HepG2 (cell line): ENCODE measurements around the gene ZFP62. TPM values are rescaled to one million over a fixed set of nuclear protein-coding genes. Genes with fewer than 3 reads are reported as not detected.

Experiments used
- ATAC-seq: fragments of 200-7000 bp; cut with Tn5 transposase; 3 replicates; pipeline ENCODE4 v1.9.1; 2020; ENCODE audit warnings: mild to moderate bottlenecking, moderate library complexity
- BruUV-seq: library from RNA; stranded (reverse); fragments of 400-500 nt; replicated peaks from 2 replicates; lab custom pipeline; 2021; lab: Mats Ljungman, UMichigan
- CTCF ChIA-PET: fragments of 300-600 bp; formaldehyde crosslinking; extraction: SDS; loops from one replicate; lab custom pipeline; 2021; ENCODE audit warnings: low total read pairs, inconsistent platforms, low intra/inter-chr PET ratio; lab: Yijun Ruan, JAX
- POLR2A ChIA-PET: fragments of 350-600 bp; sonication (Branson Sonifier 250); formaldehyde crosslinking; loops from one replicate; lab custom pipeline; 2020; ENCODE audit warnings: antibody characterized with exemption, inconsistent platforms; lab: Yijun Ruan, JAX
- DNase-seq: peaks from one replicate; pipeline ENCODE4 v3.0.0-alpha.2; 2015; ENCODE audit warnings: low spot score
- FAIRE-seq: peaks from 3 replicates; lab custom pipeline; 2011; peaks lifted over from hg19 to GRCh38; lab: Jason Lieb, UNC
- H2AFZ ChIP-seq: one replicate; pipeline ENCODE4 v1.6.1; 2011; ENCODE audit warnings: low read length, inconsistent platforms
- H3K27ac ChIP-seq: fragments of 300-600 bp; 3 replicates; pipeline ENCODE4 v1.8.0; 2011; ENCODE audit warnings: mixed run types, mild to moderate bottlenecking, mixed read lengths, low read length, inconsistent platforms; ENCODE audit not compliant: insufficient read depth; ENCODE audit errors: extremely low read length
- H3K27me3 ChIP-seq, 2 experiments: fragments of 200-600 bp in 1 of 2; 2 replicates in 1 of 2; 3 replicates in 1 of 2; pipeline versions ENCODE4 v1.6.0 to v1.8.0; 2011; ENCODE audit warnings: low read length in 2 of 2, mild to moderate bottlenecking in 2 of 2, moderate library complexity in 2 of 2, inconsistent platforms in 1 of 2; ENCODE audit not compliant: insufficient read depth in 2 of 2, control insufficient read depth in 1 of 2
- H3K36me3 ChIP-seq, 2 experiments: fragments of 200-600 bp in 1 of 2; replicated peaks in 1 of 2; 2 replicates in 1 of 2; 3 replicates in 1 of 2; pipeline versions ENCODE4 v1.5.1 to v1.8.0; 2011; ENCODE audit warnings: low read length in 2 of 2, inconsistent platforms in 1 of 2; ENCODE audit not compliant: insufficient read depth in 2 of 2, control insufficient read depth in 1 of 2
- H3K4me1 ChIP-seq: 2 replicates; pipeline ENCODE4 v1.5.1; 2012; ENCODE audit warnings: low read length, inconsistent platforms; ENCODE audit not compliant: insufficient read depth
- H3K4me2 ChIP-seq: 2 replicates; pipeline ENCODE4 v1.6.0; 2011; ENCODE audit warnings: low read depth, low read length, inconsistent platforms
- H3K4me3 ChIP-seq, 3 experiments: fragments of 200-600 bp in 1 of 3; sonication (generic), shearing (Covaris generic) in 1 of 3; replicated peaks in 1 of 3; 2 replicates each; pipeline ENCODE4 v1.5.1; 2011 to 2016; ENCODE audit warnings: low read length in 3 of 3, inconsistent platforms in 2 of 3, low read depth in 2 of 3, mild to moderate bottlenecking in 2 of 3, control low read depth in 1 of 3, mixed read lengths in 1 of 3; ENCODE audit not compliant: insufficient read depth in 1 of 3
- H3K79me2 ChIP-seq: one replicate; pipeline ENCODE4 v1.6.1; 2011; ENCODE audit warnings: low read length, inconsistent platforms; ENCODE audit not compliant: insufficient read depth
- H3K9ac ChIP-seq: 2 replicates; pipeline ENCODE4 v1.6.0; 2011; ENCODE audit warnings: mild to moderate bottlenecking, low read depth, low read length, inconsistent platforms; ENCODE audit not compliant: insufficient read depth
- H3K9me3 ChIP-seq: 2 replicates; pipeline ENCODE4 v1.5.1; 2012; ENCODE audit warnings: mild to moderate bottlenecking, low read length
- H4K20me1 ChIP-seq: 2 replicates; pipeline ENCODE4 v1.6.0; 2011; ENCODE audit warnings: inconsistent platforms, mild to moderate bottlenecking, low read length, moderate library complexity; ENCODE audit not compliant: insufficient read depth
- ARHGAP35 ChIP-seq: sonication (generic); formaldehyde crosslinking; IDR thresholded peaks from 2 replicates; pipeline ENCODE4 v1.9.0; 2022; ENCODE audit warnings: mild to moderate bottlenecking, inconsistent platforms, moderate library complexity, missing genetic modification reagents, borderline replicate concordance
- BCL6 ChIP-seq: IDR thresholded peaks from 2 replicates; pipeline ENCODE4 v1.6.1; 2016; ENCODE audit warnings: missing genetic modification reagents, missing compliant biosample characterization
- HNF4A ChIP-seq: sonication (generic); formaldehyde crosslinking; IDR thresholded peaks from 2 replicates; pipeline ENCODE4 v1.4.0; 2020; ENCODE audit warnings: missing genetic modification reagents
- NCOA5 ChIP-seq: sonication (generic); formaldehyde crosslinking; IDR thresholded peaks from 2 replicates; pipeline ENCODE4 v1.4.0; 2020; ENCODE audit warnings: missing genetic modification reagents
- PHF20 ChIP-seq: sonication (generic); formaldehyde crosslinking; IDR thresholded peaks from 2 replicates; pipeline ENCODE4 v1.5.0; 2020; ENCODE audit warnings: mild to moderate bottlenecking, missing genetic modification reagents
- SMARCC2 ChIP-seq: fragments of 450-650 bp; IDR thresholded peaks from 2 replicates; pipeline ENCODE4 v1.6.1; 2017; ENCODE audit warnings: antibody characterized with exemption, mild to moderate bottlenecking
- SP5 ChIP-seq: IDR thresholded peaks from 2 replicates; pipeline ENCODE4 v1.6.1; 2016; ENCODE audit warnings: low read depth, borderline replicate concordance
- ZBTB46 ChIP-seq: sonication (generic); formaldehyde crosslinking; IDR thresholded peaks from 2 replicates; pipeline ENCODE4 v1.4.0; 2020; ENCODE audit warnings: mild to moderate bottlenecking, missing genetic modification reagents, borderline replicate concordance
- ZEB1 ChIP-seq: IDR thresholded peaks from 2 replicates; pipeline ENCODE4 v1.6.1; 2012; ENCODE audit warnings: mild to moderate bottlenecking, low read depth, inconsistent platforms; ENCODE audit not compliant: insufficient replicate concordance
- ZNF33B ChIP-seq: sonication (generic); formaldehyde crosslinking; IDR thresholded peaks from 2 replicates; pipeline ENCODE4 v1.5.1; 2020; ENCODE audit warnings: mild to moderate bottlenecking, missing genetic modification reagents
- ZNF558 ChIP-seq: sonication (generic); formaldehyde crosslinking; IDR thresholded peaks from 2 replicates; pipeline ENCODE4 v1.9.0; 2022; ENCODE audit warnings: mild to moderate bottlenecking, missing genetic modification reagents, borderline replicate concordance
- ZNF577 ChIP-seq: sonication (generic); formaldehyde crosslinking; IDR thresholded peaks from 2 replicates; pipeline ENCODE4 v1.4.0; 2020; ENCODE audit warnings: mild to moderate bottlenecking, low read depth, missing genetic modification reagents, borderline replicate concordance
- ZNF713 ChIP-seq: sonication (generic); formaldehyde crosslinking; IDR thresholded peaks from 2 replicates; pipeline ENCODE4 v1.4.0; 2020; ENCODE audit warnings: mild to moderate bottlenecking, missing genetic modification reagents
- WGBS: methylation state at CpG from one replicate; pipeline ENCODE4 v1.1.6; 2017; ENCODE audit warnings: low lambda C conversion rate; 5-methylcytosine and 5-hydroxymethylcytosine counted together
- in situ Hi-C: cut with HindIII; loops from 2 replicates; pipeline ENCODE4 v1.10.0; 2017; ENCODE audit warnings: low pct_unique_long_range_greater_than_20kb; ENCODE audit not compliant: extremely low pct_ligation_motif_present
- intact Hi-C: fragments of 100-400 bp; cut with micrococcal nuclease; formaldehyde crosslinking; loops from one replicate; pipeline ENCODE4 v1.10.0; 2022; ENCODE audit not compliant: unreplicated experiment
- polyA plus RNA-seq, 8 experiments: library from polyadenylated mRNA; depleted of rRNA in 3 of 8; stranded (reverse) in 7 of 8; unstranded in 1 of 8; fragments of >200 nt; fragmentation: Illumina TruSeq in 4 of 8; extraction: Trizol in 4 of 8; gene quantifications; 2 replicates each; pipeline versions ENCODE4 v1.2.1 to v1.2.3, GENCODE V29; 2011 to 2016; ENCODE audit warnings: low read depth in 4 of 8, missing spikeins in 1 of 8, mixed read lengths in 1 of 8; ENCODE audit not compliant: insufficient read depth in 1 of 8
- total RNA-seq, 5 experiments: library from RNA; depleted of rRNA; stranded (reverse); fragments of >200 nt; fragmentation: Illumina TruSeq; extraction: Trizol; gene quantifications; 2 replicates each; pipeline ENCODE4 v1.2.3, GENCODE V29; 2016; ENCODE audit warnings: low read depth in 1 of 5
- TF ChIP-seq, protein P1 (sequence below): sonication (generic); formaldehyde crosslinking; IDR thresholded peaks from 2 replicates; pipeline ENCODE4 v1.8.0; 2022; ENCODE audit warnings: missing genetic modification reagents, mild to moderate bottlenecking, borderline replicate concordance
- TF ChIP-seq, protein P2 (sequence below): sonication (generic); formaldehyde crosslinking; IDR thresholded peaks from 2 replicates; pipeline ENCODE4 v1.4.0; 2020; ENCODE audit warnings: missing genetic modification reagents
- TF ChIP-seq, protein P3 (sequence below): sonication (generic); formaldehyde crosslinking; IDR thresholded peaks from 2 replicates; pipeline ENCODE4 v1.5.1; 2020; ENCODE audit warnings: mild to moderate bottlenecking, missing genetic modification reagents, moderate library complexity

The ZFP62 gene
- total and polyA plus RNA-seq, 2 of the 13 experiments (the other 11 are each of a cell fraction or from before 2014, with no cell fraction given) = 8.2 to 19.4 TPM

- BruUV-seq = no TSS peak
- 32% methylated on average over 5 of the region's 7 CpGs for WGBS
- Histone ChIP-seq H4K20me1 (no peaks in the 10 kb centered on the region), H3K9me3 (no peaks in the 10 kb centered on the region), H3K27ac (no peak overlapping the region), H3K36me3 (no peaks in the 10 kb centered on the region), H3K79me2 (no peaks in the 10 kb centered on the region), H3K4me2 (no peak overlapping the region), H3K4me1 (peaks cover 21% of the 10 kb centered on the region), H3K4me3 (no peak overlapping the region), H3K27me3 (no peaks in the 10 kb centered on the region), H3K9ac (no peak overlapping the region), H2AFZ (no peak overlapping the region)
- POLR2A ChIA-PET = no interaction called here
- intact Hi-C loops = loop anchor here (5.0 to 10.0 kb wide), 2 partner anchors 585 to 707 kb away; no protein-coding TSS in a partner anchor
- FAIRE-seq (no peak), DNase-seq (no peak), ATAC-seq (no peak)
- in situ Hi-C loops = no loop called here
- CTCF ChIA-PET = no interaction called here
- TF ChIP-seq ZNF33B (no peak), ZEB1 (no peak), BCL6 (CRISPR knock-in tag) (no peak), ZNF577 (no peak), PHF20 (no peak), ZBTB46 (CRISPR knock-in tag) (no peak), NCOA5 (CRISPR knock-in tag) (no peak), ZNF713 (CRISPR knock-in tag) (no peak), ZNF558 (no peak), SP5 (CRISPR knock-in tag) (no peak), HNF4A (CRISPR knock-in tag) (no peak), SMARCC2 (no peak), ARHGAP35 (CRISPR knock-in tag) (no peak)
- TF ChIP-seq, protein P1, sequence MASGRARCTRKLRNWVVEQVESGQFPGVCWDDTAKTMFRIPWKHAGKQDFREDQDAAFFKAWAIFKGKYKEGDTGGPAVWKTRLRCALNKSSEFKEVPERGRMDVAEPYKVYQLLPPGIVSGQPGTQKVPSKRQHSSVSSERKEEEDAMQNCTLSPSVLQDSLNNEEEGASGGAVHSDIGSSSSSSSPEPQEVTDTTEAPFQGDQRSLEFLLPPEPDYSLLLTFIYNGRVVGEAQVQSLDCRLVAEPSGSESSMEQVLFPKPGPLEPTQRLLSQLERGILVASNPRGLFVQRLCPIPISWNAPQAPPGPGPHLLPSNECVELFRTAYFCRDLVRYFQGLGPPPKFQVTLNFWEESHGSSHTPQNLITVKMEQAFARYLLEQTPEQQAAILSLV (CRISPR knock-in tag) = no peak
- TF ChIP-seq, protein P2, sequence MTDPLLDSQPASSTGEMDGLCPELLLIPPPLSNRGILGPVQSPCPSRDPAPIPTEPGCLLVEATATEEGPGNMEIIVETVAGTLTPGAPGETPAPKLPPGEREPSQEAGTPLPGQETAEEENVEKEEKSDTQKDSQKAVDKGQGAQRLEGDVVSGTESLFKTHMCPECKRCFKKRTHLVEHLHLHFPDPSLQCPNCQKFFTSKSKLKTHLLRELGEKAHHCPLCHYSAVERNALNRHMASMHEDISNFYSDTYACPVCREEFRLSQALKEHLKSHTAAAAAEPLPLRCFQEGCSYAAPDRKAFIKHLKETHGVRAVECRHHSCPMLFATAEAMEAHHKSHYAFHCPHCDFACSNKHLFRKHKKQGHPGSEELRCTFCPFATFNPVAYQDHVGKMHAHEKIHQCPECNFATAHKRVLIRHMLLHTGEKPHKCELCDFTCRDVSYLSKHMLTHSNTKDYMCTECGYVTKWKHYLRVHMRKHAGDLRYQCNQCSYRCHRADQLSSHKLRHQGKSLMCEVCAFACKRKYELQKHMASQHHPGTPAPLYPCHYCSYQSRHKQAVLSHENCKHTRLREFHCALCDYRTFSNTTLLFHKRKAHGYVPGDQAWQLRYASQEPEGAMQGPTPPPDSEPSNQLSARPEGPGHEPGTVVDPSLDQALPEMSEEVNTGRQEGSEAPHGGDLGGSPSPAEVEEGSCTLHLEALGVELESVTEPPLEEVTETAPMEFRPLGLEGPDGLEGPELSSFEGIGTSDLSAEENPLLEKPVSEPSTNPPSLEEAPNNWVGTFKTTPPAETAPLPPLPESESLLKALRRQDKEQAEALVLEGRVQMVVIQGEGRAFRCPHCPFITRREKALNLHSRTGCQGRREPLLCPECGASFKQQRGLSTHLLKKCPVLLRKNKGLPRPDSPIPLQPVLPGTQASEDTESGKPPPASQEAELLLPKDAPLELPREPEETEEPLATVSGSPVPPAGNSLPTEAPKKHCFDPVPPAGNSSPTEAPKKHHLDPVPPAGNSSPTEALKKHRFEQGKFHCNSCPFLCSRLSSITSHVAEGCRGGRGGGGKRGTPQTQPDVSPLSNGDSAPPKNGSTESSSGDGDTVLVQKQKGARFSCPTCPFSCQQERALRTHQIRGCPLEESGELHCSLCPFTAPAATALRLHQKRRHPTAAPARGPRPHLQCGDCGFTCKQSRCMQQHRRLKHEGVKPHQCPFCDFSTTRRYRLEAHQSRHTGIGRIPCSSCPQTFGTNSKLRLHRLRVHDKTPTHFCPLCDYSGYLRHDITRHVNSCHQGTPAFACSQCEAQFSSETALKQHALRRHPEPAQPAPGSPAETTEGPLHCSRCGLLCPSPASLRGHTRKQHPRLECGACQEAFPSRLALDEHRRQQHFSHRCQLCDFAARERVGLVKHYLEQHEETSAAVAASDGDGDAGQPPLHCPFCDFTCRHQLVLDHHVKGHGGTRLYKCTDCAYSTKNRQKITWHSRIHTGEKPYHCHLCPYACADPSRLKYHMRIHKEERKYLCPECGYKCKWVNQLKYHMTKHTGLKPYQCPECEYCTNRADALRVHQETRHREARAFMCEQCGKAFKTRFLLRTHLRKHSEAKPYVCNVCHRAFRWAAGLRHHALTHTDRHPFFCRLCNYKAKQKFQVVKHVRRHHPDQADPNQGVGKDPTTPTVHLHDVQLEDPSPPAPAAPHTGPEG (CRISPR knock-in tag) = no peak
- TF ChIP-seq, protein P3, sequence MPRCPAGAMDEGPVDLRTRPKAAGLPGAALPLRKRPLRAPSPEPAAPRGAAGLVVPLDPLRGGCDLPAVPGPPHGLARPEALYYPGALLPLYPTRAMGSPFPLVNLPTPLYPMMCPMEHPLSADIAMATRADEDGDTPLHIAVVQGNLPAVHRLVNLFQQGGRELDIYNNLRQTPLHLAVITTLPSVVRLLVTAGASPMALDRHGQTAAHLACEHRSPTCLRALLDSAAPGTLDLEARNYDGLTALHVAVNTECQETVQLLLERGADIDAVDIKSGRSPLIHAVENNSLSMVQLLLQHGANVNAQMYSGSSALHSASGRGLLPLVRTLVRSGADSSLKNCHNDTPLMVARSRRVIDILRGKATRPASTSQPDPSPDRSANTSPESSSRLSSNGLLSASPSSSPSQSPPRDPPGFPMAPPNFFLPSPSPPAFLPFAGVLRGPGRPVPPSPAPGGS (CRISPR knock-in tag) = no peak
These were observed 28.3 kb upstream of the ZFP62 start for GRCh38 chr5:180889381-180889780.
